Endothelial cell of umbilical vein (primary cell): ENCODE measurements around the gene KCNJ16.

Experiments used
- CTCF ChIP-seq, 2 donors: IDR thresholded peaks; 1 replicate in 1 of 2; 2 replicates in 1 of 2; pipeline ENCODE4 v1.5.1; 2011; ENCODE audit warnings: low read length in 2 of 2, mild to moderate bottlenecking in 2 of 2, moderate library complexity in 2 of 2, control low read depth in 1 of 2, inconsistent platforms in 1 of 2, low read depth in 1 of 2; ENCODE audit not compliant: insufficient read depth in 1 of 2; ENCODE audit errors: extremely low read depth in 1 of 2
- EZH2 ChIP-seq: IDR thresholded peaks from 2 replicates; pipeline ENCODE4 v1.6.1; 2012; ENCODE audit warnings: borderline replicate concordance, low read depth, mild to moderate bottlenecking, moderate library complexity, low read length, inconsistent platforms; ENCODE audit not compliant: severe bottlenecking
- FOS ChIP-seq: IDR thresholded peaks from 2 replicates; pipeline ENCODE4 v1.6.1; 2011; ENCODE audit warnings: mild to moderate bottlenecking, low read length, moderate library complexity, borderline replicate concordance; ENCODE audit not compliant: insufficient read depth
- GATA2 ChIP-seq: IDR thresholded peaks from 2 replicates; pipeline ENCODE4 v1.7.0; 2011; ENCODE audit warnings: low read depth, mild to moderate bottlenecking, moderate library complexity, mixed read lengths, low read length; ENCODE audit not compliant: insufficient read length, insufficient read depth
- JUN ChIP-seq: IDR thresholded peaks from 2 replicates; pipeline ENCODE4 v1.6.1; 2011; ENCODE audit warnings: borderline replicate concordance, low read depth; ENCODE audit not compliant: insufficient read length, insufficient read depth
- MYC ChIP-seq: IDR thresholded peaks from one replicate; pipeline ENCODE4 v1.6.1; 2011; ENCODE audit warnings: mild to moderate bottlenecking, low read depth, low read length
- POLR2A ChIP-seq: IDR thresholded peaks from 2 replicates; pipeline ENCODE4 v1.6.1; 2012; ENCODE audit warnings: low read depth, mild to moderate bottlenecking, control low read depth, low read length
- POLR2AphosphoS5 ChIP-seq: IDR thresholded peaks from 2 replicates; pipeline ENCODE4 v1.6.1; 2012; ENCODE audit warnings: low read depth, mild to moderate bottlenecking, control low read depth, low read length, moderate library complexity; ENCODE audit not compliant: insufficient read depth
- TF ChIP-seq, protein P1 (sequence below): IDR thresholded peaks from 2 replicates; pipeline ENCODE4 v1.6.1; 2011; ENCODE audit not compliant: insufficient read depth, insufficient read length

DNA sequence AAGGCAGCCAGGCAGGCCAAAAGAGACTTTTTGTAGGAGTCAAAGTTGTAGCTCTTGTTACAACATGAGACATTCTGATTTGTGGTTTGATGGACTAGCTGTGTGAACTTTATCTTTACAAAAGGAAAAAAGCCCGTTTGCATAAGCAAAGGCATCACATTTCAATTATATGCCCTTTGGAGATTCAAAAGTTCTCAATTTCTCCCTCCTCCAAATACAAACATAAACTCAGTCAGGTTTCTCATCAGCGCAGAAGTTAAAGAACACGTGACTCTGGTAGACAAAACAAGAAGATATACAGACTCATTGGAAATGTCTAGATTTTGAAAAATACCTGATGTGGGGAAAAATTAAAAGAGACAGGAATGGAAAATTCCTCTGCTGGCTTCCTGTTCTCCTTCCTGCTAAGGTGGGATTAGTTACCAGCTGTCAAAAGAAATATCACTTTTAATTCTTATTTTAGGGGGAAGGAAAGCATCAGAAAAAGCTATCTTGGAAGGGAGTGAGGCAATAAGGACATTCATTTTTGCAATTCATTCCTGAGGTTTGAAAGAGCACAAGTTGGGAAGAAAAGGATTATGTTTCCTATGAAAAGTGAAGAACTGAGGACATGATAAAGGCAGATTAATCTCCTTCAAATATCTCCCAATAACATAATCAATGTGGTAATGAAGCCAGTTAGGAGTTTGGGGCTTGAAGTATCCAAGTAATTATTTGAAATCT lies 4.6 kb upstream of the KCNJ16 start:
- TF ChIP-seq, protein P1, sequence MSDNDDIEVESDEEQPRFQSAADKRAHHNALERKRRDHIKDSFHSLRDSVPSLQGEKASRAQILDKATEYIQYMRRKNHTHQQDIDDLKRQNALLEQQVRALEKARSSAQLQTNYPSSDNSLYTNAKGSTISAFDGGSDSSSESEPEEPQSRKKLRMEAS = no peak
- TF ChIP-seq CTCF (IDR thresholded peaks at IDR 0.05; ENCODE audit: extremely low read depth in 1 of 2, insufficient read depth in 1 of 2, low read depth in 1 of 2, low read length in 2 of 2) = no peak
- no peak for TF ChIP-seq POLR2AphosphoS5
- TF ChIP-seq POLR2A = no peak
- no peak for TF ChIP-seq JUN
- no peak for TF ChIP-seq EZH2
- no peak for TF ChIP-seq FOS
- TF ChIP-seq MYC = no peak
- no peak for TF ChIP-seq GATA2
